ENCODE results near the gene PPDPF.

DNA sequence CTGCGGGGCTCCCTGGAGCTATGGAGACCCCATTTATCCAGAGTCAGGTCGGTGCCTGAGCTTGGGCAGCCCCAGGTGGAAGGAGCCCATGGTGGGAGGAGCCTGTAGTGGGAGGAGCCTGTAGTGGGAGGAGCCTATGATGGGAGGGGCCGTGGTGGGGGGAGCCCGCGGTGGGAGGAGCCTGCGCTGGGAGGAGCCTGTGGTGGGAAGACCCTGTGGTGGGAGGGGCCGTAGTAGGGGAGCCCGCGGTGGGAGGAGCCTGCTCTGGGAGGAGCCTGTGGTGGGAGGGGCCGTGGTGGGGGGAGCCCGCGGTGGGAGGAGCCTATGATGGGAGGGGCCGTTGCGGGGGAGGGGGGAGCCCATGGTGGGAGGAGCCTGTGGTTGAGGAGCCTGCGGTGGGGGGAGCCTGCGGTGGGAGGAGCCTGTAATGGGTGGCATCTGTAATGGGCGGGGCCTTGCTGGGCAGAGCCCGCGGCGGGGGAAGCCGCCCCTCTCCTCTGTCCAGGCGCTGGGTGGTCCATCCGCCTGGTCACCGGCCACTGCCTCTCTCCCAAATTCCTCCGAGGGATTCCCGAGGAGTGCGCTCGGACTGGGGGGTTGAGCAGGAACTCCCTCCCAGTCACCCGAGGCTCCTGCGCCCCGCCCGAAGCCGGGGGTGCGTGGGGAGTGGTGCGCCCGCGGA, 32.8 kb downstream of the PPDPF start:
- no peak for TF ChIP-seq EZH2 (IDR thresholded peaks at IDR 0.05)
- TF ChIP-seq EZH2phosphoT487 (IDR thresholded peaks at IDR 0.05) = no peak
- TF ChIP-seq, protein P1, sequence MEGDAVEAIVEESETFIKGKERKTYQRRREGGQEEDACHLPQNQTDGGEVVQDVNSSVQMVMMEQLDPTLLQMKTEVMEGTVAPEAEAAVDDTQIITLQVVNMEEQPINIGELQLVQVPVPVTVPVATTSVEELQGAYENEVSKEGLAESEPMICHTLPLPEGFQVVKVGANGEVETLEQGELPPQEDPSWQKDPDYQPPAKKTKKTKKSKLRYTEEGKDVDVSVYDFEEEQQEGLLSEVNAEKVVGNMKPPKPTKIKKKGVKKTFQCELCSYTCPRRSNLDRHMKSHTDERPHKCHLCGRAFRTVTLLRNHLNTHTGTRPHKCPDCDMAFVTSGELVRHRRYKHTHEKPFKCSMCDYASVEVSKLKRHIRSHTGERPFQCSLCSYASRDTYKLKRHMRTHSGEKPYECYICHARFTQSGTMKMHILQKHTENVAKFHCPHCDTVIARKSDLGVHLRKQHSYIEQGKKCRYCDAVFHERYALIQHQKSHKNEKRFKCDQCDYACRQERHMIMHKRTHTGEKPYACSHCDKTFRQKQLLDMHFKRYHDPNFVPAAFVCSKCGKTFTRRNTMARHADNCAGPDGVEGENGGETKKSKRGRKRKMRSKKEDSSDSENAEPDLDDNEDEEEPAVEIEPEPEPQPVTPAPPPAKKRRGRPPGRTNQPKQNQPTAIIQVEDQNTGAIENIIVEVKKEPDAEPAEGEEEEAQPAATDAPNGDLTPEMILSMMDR (IDR thresholded peaks at IDR 0.05) = no peak
